NCI-H1436 treated with DMSO at 0.1 percent for 48 hours (cell line): ENCODE results near the gene SMAD6.

ENCODE experiments used
- DNase-seq: peaks from one replicate; lab custom pipeline; 2025; lab: John Stamatoyannopoulos, UW

SMAD6 gene

GRCh38 chr15:66702035-66702786, at the start of gene SMAD6:
TSS of gene SMAD6 (plus strand) at chr15:66702236. CDS start at chr15:66703259, 1,023 bp downstream.
- peak; percentile 88 for DNase-seq

GRCh38 chr15:66652806-66653205, 49.2 kb upstream of the SMAD6 start:
- DNase-seq, result no peak

- no peak for DNase-seq
Measured at GRCh38 chr15:66653398-66653797, 48.6 kb upstream of the SMAD6 start.

GRCh38 chr15:66653852-66654251, 48.2 kb upstream of the SMAD6 start:
- no peak for DNase-seq

- DNase-seq, result no peak
Measured at GRCh38 chr15:66654361-66654738, 47.7 kb upstream of the SMAD6 start.

- DNase-seq, result no peak
Measured at GRCh38 chr15:66654739-66655375, 47.2 kb upstream of the SMAD6 start.

- DNase-seq, result no peak
Measured at GRCh38 chr15:66655511-66655910, 46.5 kb upstream of the SMAD6 start.

- no peak for DNase-seq
Measured at GRCh38 chr15:66655997-66656396, 46.0 kb upstream of the SMAD6 start.

GRCh38 chr15:66657185-66658020, 44.6 kb upstream of the SMAD6 start:
- no peak for DNase-seq

GRCh38 chr15:66658044-66658443, 44.0 kb upstream of the SMAD6 start:
- no peak for DNase-seq

- no peak for DNase-seq
Measured at GRCh38 chr15:66658855-66659254, 43.2 kb upstream of the SMAD6 start.

GRCh38 chr15:66659384-66659783, 42.7 kb upstream of the SMAD6 start:
- no peak for DNase-seq

GRCh38 chr15:66661432-66662096, 40.5 kb upstream of the SMAD6 start:
- DNase-seq, result no peak

GRCh38 chr15:66662522-66662921, 39.5 kb upstream of the SMAD6 start:
- DNase-seq, result no peak

GRCh38 chr15:66663664-66664063, 38.4 kb upstream of the SMAD6 start:
- DNase-seq, result no peak

- no peak for DNase-seq
Measured at GRCh38 chr15:66670175-66670574, 31.9 kb upstream of the SMAD6 start.

GRCh38 chr15:66670762-66671580, 31.1 kb upstream of the SMAD6 start:
- no peak for DNase-seq

GRCh38 chr15:66672867-66673266, 29.2 kb upstream of the SMAD6 start:
- no peak for DNase-seq

GRCh38 chr15:66673410-66674322, 28.4 kb upstream of the SMAD6 start:
- no peak for DNase-seq

GRCh38 chr15:66674756-66675155, 27.3 kb upstream of the SMAD6 start:
- DNase-seq, result no peak
